ENCODE results near the gene GLI2.

The GLI2 gene

GRCh38 chr2:120769076-120769786, 33.6 kb downstream of the GLI2 start:
- no peak for DNase-seq (ENCODE audit: low read depth in 2 of 3, low spot score in 1 of 3)

DNA sequence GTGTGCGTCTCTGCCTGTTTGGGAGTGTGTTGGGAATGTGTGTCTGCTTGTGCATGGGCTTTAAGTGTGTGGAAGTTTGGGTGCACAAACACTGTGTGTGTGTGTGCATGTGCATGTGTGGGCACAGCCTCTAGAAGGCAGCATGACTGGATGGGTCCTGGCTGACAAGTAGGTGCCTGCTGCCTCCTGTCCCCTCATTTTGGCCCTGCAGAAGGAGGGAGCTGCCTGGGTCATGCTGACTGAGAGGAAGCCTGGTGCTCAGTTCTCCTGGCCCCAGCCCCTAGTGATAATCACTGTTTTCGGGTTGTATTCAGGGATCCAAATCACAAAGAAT, 34.1 kb downstream of the GLI2 start:
- no peak for DNase-seq (ENCODE audit: low read depth in 2 of 3, low spot score in 1 of 3)

DNA sequence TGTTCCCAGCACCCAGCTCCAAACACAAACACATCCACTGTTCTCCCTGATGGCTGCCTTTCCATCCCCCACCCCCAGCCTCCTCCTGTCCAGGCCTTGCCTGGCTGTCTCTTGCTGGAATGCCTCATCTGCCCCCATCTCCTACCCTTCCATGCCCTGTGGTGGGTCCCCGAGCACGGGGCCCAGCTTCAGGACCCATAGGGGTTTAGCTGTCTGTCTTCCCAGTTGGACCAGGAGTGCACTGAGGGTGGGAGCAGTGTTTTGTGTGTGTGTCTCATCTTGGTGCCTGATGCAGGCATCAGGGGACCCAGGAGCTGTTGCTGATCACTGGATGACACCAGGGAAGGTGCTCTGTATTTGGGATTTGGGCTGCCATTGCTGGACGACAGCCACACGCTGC, 34.5 kb downstream of the GLI2 start:
- no peak for DNase-seq (ENCODE audit: low read depth in 2 of 3, low spot score in 1 of 3)

GRCh38 chr2:120770641-120771040, 35.0 kb downstream of the GLI2 start:
- DNase-seq (ENCODE audit: low read depth in 2 of 3, low spot score in 1 of 3) = no peak

DNA sequence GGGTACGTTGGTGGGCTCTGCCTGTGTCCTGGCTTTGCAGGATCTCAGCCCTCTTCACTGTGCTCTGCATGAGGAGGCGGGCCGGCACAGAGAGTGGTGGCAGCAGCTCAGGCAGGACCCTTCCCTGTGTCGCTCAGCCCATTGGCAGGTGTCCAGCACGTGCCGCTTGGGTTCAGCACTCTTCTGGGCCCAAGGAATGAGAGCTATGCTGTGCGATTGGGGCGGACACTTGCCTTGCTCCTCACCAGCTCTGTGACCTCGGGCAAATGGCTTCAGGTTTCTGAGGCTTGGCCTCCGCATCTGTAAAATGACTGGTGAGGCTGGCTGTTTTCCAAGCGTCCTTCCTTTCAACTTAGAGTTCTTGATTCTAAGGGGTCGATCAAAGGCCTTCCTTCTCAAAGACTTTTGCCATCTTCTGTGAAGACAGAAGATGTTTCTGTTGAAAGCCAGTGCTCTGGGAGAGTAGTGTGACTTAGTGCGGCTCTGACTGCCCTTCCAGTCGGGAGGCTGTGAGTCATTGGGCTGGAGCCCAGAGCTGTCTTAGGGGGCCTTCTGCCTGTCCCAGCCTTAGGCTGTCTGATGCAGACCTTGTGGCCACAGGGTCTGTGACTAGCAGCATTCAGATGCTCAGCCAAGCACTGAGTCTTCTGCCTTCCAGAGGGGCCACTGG, 35.6 kb downstream of the GLI2 start:
- DNase-seq (ENCODE audit: low read depth in 2 of 3, low spot score in 1 of 3) = no peak

DNA sequence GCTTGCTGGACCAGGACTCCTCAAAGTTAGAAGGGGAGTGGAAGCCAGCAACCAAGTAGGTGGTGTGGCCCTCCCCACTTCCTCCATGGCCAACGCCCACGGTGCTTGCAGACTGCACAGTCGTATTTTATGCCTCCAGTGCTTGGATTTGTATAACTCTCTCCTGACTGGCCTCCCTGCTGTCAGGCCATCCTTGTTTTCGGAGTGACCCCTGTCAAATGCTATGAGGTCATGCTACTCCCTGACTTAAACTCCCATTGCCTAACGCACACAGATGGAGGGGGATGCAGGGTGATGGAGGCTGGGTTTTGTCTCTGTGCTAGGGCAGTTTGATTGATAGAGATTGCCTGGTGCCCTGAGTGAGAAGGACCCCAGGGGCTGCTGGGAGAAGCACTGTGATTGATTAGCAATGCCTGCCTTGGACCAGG, 36.1 kb downstream of the GLI2 start:
- no peak for DNase-seq (ENCODE audit: low read depth in 2 of 3, low spot score in 1 of 3)

DNA sequence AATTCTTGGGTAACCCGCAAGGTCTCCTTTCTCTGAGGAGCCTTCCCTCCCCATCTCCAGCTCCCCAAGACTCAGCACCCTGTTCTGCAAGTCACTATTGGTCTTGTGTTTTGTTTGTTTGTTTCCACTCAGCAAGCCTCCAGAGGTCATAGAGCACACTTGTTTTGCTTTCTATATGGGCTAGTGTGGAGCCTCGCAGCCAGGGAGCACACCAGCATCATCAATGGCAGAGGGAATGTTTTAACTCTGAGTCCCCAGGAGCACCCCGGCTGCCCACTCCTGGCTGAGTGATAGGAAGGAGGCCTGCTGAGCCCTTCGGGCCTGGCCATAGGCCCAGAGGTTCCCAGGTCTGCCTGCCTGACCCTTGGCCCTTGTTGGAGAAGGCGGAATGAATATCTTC, 36.6 kb downstream of the GLI2 start:
- no peak for DNase-seq (ENCODE audit: low read depth in 2 of 3, low spot score in 1 of 3)

- DNase-seq (ENCODE audit: low read depth in 2 of 3, low spot score in 1 of 3) = no peak
Measured at GRCh38 chr2:120773186-120773800, 37.6 kb downstream of the GLI2 start.

DNA sequence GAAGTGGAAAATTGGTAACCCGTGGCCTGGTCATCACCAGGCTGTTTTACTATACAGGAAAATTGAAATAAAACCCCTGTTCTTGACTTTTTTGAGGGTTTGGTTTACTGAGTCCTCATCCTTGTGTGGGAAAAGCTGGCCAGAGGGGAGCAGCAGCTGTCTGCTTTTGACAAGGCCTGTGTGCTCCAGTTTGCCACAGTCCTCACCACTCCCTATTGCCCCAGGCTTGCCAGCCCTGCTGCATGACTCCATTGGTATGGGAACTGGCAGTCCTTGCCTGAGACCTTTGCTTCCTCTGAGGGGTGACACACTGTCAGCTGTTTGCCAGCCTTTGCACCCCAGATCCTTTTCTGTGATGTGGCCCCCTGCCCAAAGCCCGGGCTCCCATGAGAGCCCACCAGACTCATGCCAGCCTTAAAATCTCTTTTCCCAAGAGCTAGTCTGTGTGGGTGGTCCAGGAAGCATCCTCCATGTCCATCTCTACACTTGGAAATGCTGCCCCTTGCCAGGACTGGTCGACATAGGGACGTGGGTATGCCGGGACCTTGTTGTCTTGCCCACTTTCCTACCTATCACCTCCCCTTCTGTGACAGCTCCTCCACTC, 39.0 kb downstream of the GLI2 start:
- no peak for DNase-seq (ENCODE audit: low read depth in 2 of 3, low spot score in 1 of 3)

DNA sequence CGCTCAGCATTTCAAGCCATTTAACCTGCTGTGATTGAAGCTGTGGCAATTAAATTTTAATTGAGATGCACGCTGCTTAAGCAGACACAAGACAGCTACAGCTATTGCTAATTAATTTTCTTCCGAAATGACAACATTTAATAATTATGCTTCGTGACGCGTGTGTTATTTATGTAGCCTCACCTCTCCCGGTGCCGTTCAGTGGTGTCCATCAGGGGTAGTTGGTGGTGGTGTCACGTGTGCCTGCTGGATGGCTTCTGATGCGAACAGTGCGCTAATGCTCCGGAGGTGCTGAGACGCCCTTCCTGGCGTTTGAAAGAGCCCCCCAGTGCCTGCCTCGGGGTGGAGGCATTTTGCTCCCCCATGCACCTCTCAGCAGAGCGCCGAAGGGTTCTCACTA, 39.5 kb downstream of the GLI2 start:
- no peak for DNase-seq (ENCODE audit: low read depth in 2 of 3, low spot score in 1 of 3)

GRCh38 chr2:120775801-120776589, 40.3 kb downstream of the GLI2 start:
- DNase-seq (ENCODE audit: low read depth in 2 of 3, low spot score in 1 of 3) = no peak

GRCh38 chr2:120776649-120777048, 41.0 kb downstream of the GLI2 start:
- DNase-seq (ENCODE audit: low read depth in 2 of 3, low spot score in 1 of 3) = no peak

DNA sequence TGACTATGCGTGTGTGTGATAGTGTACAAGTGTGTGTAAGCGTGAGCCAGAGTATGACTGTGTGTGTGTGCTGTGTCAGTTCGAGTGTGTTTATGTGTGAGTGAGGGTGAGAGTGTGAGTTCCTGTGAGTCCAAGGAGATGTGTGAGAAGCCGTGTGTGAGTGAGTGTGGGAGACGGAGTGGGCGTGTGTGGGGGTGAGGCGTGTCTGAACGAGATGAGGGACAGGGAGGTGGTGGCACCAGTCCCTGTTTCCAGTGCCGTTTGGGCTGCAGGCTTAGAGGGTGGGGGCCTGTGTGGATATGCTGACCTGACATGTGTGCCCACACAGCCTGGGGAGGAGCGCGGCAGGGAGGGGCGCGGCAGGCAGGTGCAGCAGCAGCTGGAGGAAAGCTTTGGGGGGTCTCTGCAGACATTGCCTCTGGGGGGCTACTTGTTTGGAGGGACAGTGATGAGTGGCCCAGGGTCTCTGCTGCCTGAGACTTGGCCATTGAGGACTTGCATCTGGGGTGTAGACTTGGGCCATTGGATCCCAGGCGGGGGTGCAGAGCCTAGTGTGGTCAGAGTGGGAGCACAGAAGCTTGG, 41.6 kb downstream of the GLI2 start:
- DNase-seq (ENCODE audit: low read depth in 2 of 3, low spot score in 1 of 3) = no peak

DNA sequence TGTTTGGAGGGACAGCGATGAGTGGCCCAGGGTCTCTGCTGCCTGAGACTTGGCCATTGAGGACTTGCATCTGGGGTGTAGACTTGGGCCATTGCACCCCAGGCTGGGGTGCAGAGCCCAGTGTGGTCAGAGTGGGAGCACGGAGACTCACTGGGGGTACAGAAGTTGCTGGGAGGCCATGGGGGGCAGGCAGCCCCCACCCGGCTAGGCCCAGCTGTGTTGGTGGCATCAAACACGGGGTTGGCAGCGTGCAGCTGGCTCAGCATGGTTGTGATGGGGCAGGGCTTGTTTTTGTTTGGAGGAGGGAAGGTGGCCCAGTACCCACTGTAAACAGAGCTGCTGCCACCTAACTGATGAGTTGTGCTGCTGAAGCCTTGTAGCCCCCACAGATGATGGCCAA, 42.1 kb downstream of the GLI2 start:
- no peak for DNase-seq (ENCODE audit: low read depth in 2 of 3, low spot score in 1 of 3)

GRCh38 chr2:120778244-120778643, 42.6 kb downstream of the GLI2 start:
- no peak for DNase-seq (ENCODE audit: low read depth in 2 of 3, low spot score in 1 of 3)

DNA sequence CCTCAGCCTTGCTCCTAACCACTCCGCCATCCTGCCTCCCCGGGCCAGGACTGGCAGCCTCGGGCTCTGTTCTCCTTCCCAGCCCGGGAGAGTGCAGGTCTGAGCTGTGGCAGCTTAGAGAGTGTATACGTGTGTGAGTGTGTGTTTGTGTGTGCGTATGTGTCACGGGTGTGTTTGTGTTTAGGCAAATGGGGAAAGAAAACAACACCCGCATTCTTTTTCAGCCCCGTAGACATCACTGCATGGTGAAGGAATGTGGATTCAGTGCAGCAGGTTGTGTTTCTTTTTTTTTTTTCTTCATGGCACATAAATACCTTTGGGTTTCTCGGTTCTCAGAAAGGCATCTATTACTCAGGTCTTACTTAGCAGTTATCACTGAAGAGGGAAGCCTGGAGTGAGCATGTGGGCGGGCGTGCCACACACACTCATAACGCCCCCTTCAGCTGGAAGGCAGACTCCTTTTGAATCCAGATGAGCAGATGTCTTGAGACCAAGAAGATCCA, 44.2 kb downstream of the GLI2 start:
- DNase-seq (ENCODE audit: low read depth in 2 of 3, low spot score in 1 of 3) = no peak

GRCh38 chr2:120780402-120780801, 44.7 kb downstream of the GLI2 start:
- no peak for DNase-seq (ENCODE audit: low read depth in 2 of 3, low spot score in 1 of 3)

GRCh38 chr2:120783371-120783791, 47.7 kb downstream of the GLI2 start:
- DNase-seq (ENCODE audit: low read depth in 2 of 3, low spot score in 1 of 3) = no peak

GRCh38 chr2:120783969-120784372, 48.3 kb downstream of the GLI2 start:
- no peak for DNase-seq (ENCODE audit: low read depth in 2 of 3, low spot score in 1 of 3)
